ENCODE results near the gene PNCK. TPM values are rescaled to one million over a fixed set of nuclear protein-coding genes. Genes with fewer than 3 reads are reported as not detected.

The PNCK gene
- total RNA-seq, 1 experiment from 2014 or later: 26.8 TPM

DNA sequence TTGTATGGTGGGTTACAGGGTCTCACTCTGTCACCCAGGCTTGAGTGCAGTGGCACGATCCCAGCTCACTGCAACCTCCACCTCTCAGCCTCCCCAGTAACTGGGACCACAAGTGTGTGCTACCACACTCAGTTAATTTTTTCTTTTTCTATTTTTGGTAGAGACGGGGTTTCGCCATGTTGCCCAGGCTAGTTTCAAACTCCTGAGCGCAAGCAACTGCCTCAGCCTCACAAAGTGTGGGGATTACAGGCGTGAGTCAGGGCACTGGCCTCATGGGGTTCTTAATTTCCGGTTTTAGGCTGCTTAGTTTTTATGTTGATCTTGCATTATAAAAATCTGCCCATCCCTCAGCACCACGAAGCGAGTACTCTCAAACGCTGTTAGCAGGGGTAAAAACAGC, 43.8 kb upstream of the PNCK start:
- Histone ChIP-seq H3K79me1 (ENCODE audit: insufficient read depth, low read depth, low read length, poor library complexity, severe bottlenecking) (no peaks in the 10 kb centered on the region), H3T11ph (ENCODE audit: low read length) (no peak overlapping the region), H3K23ac (ENCODE audit: insufficient read length, low read depth, low read length) (no peak overlapping the region), H2AK5ac (ENCODE audit: insufficient read length, low read length) (no peak overlapping the region), H3K56ac (ENCODE audit: insufficient read length, low read depth, low read length) (no peak overlapping the region), H3K27me3 (ENCODE audit: insufficient read depth, low read length) (no peaks in the 10 kb centered on the region), H4K20me1 (ENCODE audit: control insufficient read depth, insufficient read depth, insufficient read length) (no peaks in the 10 kb centered on the region), H3K9me3 (ENCODE audit: control insufficient read depth, low read depth, low read length) (peaks cover 45% of the 10 kb centered on the region), H2BK120ac (ENCODE audit: low read depth, low read length, poor library complexity, severe bottlenecking) (no peak overlapping the region), H2BK15ac (ENCODE audit: low read depth, low read length) (no peak overlapping the region), H3K14ac (ENCODE audit: insufficient read depth, low read length) (no peak overlapping the region), H3K4me1 (ENCODE audit: insufficient read depth, low read length) (no peaks in the 10 kb centered on the region), H2BK5ac (ENCODE audit: insufficient read length, low read length) (no peak overlapping the region), H3K9ac (ENCODE audit: extremely low read depth, insufficient read length, low read length) (no peak overlapping the region), H2BK12ac (ENCODE audit: insufficient read length, low read depth, low read length) (no peak overlapping the region), H4K91ac (ENCODE audit: insufficient read length, low read depth, low read length) (no peak overlapping the region), H3K4ac (ENCODE audit: low read depth, low read length) (no peak overlapping the region), H4K8ac (replicated peaks; ENCODE audit: insufficient read length, low read depth, low read length) (no peak overlapping the region), H2BK20ac (ENCODE audit: low read depth, low read length, poor library complexity, severe bottlenecking) (no peak overlapping the region), H3K27ac (ENCODE audit: insufficient read length, low read depth, low read length) (no peak overlapping the region), H3K18ac (ENCODE audit: insufficient read length, low read depth, low read length) (no peak overlapping the region), H3K23me2 (ENCODE audit: insufficient read length, low read depth, low read length, poor library complexity, severe bottlenecking) (no peaks in the 10 kb centered on the region), H3K4me2 (ENCODE audit: insufficient read depth, insufficient read length, low read length) (no peak overlapping the region), H2AFZ (ENCODE audit: low read length) (no peak overlapping the region), H4K5ac (ENCODE audit: insufficient read length, low read depth, low read length) (no peak overlapping the region), H3K79me2 (ENCODE audit: insufficient read depth, low read length) (peaks cover 3% of the 10 kb centered on the region; the same call in 1 of the 2 replicates)
- Mint-ChIP-seq H3K4me1 (no peaks in the 10 kb centered on the region), H3K9me3 (peaks cover 64 to 68% of the 10 kb centered on the region in 2 experiments), H3K27ac (no peak overlapping the region; a peak in 1 of 7 replicates), H3K36me3 (ENCODE audit: insufficient read depth in 1 of 3, low read depth in 3 of 3) (peaks cover 45 to 82% (median 74%) of the 10 kb centered on the region in 3 experiments), H3K27me3 (ENCODE audit: low read depth) (no peaks in the 10 kb centered on the region), H3K4me3 (no peak overlapping the region)
- TF ChIP-seq, protein P1, sequence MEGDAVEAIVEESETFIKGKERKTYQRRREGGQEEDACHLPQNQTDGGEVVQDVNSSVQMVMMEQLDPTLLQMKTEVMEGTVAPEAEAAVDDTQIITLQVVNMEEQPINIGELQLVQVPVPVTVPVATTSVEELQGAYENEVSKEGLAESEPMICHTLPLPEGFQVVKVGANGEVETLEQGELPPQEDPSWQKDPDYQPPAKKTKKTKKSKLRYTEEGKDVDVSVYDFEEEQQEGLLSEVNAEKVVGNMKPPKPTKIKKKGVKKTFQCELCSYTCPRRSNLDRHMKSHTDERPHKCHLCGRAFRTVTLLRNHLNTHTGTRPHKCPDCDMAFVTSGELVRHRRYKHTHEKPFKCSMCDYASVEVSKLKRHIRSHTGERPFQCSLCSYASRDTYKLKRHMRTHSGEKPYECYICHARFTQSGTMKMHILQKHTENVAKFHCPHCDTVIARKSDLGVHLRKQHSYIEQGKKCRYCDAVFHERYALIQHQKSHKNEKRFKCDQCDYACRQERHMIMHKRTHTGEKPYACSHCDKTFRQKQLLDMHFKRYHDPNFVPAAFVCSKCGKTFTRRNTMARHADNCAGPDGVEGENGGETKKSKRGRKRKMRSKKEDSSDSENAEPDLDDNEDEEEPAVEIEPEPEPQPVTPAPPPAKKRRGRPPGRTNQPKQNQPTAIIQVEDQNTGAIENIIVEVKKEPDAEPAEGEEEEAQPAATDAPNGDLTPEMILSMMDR (conservative IDR thresholded peaks at IDR 0.05): no peak
- no CpG with 5 or more reads among the region's 9 CpGs for WGBS (ENCODE audit: extremely low coverage, insufficient read length, low lambda C conversion rate)
- DNase-seq: no peak
